ENCODE data around the gene PDCD2L.
"Not testable (repeated sequence)": the region's sequence is repeated elsewhere in the genome, so short reads cannot be mapped to it uniquely, and the experiment has no call there.

The PDCD2L gene

GRCh38 chr19:34380639-34381241, 23.5 kb upstream of the PDCD2L start:
- DNase-seq = no peak

DNA sequence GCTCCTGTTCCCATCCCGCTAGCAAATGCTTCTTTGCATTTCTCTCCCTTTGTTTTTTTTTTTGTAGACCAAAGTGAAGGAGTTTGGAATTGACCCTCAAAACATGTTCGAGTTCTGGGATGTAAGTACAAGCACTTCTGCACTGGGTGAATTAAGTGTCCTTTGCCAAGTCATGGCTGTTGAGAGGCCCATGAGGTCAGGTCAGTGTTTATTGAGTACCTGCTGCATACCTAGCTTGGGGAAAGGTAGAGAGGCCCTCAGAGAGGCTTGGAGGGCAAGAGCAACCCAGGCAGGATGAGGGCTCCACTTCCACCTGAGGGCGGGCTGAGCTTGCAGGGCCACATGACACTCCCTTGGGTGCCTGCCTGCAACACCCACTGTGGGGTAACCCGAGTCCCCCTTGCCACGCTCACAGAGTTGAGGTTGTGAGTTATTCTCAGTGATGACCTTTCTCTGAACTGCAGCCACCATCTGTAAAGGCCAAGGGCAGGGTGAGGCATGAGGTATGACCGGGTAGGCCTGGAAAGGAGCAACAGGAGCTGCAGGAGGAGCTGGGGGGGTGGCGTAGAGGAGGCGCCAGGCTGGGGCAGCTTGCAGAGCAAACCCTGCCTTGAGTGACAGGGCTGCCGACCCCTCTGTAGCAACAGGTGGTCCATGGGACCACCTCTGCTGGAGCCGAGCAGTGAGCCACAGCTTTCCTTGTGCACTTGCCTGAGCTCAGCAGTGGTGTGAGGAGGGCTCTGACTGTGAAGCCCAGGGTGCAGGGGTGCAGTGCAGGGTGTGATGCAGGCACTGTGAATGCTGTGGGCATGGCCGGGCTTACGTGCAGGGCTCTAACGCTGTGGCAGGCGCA, 22.6 kb upstream of the PDCD2L start:
- DNase-seq = no peak

- no peak for DNase-seq
These were observed 21.7 kb upstream of the PDCD2L start for GRCh38 chr19:34382471-34382870.

DNA sequence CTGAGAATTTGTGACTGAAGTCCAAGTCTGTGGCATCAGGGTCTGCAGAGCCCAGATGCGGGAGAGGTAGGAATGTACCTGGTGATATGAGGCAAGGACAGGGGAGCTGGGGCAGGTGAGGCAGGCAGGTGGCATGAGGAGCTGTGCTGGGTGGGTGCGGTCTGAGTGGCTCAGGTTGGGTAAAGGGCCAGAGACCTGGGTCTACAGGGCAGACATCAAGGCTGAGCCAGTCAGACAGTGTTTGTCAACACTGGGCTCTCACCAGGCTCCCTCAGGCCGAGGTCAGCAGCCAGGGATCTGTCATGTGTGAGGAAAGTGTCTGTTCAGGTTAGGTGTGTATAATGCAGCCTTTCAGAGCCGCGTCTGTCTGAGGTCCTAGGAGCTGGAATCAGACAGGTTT, 20.6 kb upstream of the PDCD2L start:
- no peak for DNase-seq

- DNase-seq = no peak
These were observed 17.4 kb upstream of the PDCD2L start for GRCh38 chr19:34386645-34387445.

DNA sequence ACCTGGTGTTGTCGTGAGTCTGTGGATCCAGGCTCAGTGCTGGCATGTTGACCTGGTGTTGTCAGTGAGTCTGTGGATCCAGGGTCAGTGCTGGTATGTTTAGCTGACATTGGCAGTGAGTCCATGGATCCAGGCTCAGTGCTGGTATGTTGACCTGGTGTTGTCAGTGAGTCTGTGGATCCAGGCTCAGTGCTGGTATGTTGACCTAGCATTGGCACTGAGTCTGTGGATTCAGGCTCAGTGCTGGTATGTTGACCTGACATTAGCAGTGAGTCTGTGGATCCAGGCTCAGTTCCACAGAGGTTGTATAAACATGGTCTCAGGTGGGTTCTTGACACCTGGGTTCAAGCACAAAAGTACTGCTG, 16.8 kb upstream of the PDCD2L start:
- no peak for DNase-seq

GRCh38 chr19:34388745-34389144, 15.5 kb upstream of the PDCD2L start:
- not testable (repeated sequence) for DNase-seq

DNA sequence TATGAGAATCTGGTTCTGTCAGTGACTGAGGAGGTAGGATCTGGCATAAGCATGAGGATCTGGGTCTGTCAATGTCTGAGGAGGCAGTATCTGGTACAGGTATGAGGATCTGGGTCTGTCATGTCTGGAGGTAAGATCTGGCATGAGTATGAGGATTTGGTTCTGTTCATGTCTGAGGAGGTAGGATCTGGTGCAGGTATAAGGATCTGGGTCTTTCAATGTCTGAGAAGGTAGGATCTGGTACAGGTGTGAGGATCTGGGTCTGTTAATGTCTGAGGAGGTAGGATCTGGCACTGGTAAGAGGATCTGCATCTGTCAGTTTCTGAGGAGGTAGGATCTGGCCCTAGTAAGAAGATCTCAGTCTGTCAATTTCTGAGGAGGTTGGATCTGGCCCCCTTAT, 12.4 kb upstream of the PDCD2L start:
- DNase-seq = no peak

GRCh38 chr19:34393031-34393430, 11.2 kb upstream of the PDCD2L start:
- no peak for DNase-seq

- DNase-seq = no peak
These were observed 10.6 kb upstream of the PDCD2L start for GRCh38 chr19:34393629-34394028.

- no peak for DNase-seq
These were observed 6.3 kb upstream of the PDCD2L start for GRCh38 chr19:34397853-34398252.

DNA sequence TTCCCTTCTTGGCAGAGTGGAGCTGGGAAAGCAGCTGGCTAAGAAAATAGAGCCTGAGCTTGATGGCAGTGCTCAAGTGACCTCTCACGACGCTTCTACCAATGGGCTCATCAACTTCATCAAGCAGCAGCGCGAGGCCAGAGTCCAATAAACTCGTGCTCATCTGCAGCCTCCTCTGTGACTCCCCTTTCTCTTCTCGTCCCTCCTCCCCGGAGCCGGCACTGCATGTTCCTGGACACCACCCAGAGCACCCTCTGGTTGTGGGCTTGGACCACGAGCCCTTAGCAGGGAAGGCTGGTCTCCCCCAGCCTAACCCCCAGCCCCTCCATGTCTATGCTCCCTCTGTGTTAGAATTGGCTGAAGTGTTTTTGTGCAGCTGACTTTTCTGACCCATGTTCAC, 4.3 kb upstream of the PDCD2L start:
- DNase-seq = no peak

DNA sequence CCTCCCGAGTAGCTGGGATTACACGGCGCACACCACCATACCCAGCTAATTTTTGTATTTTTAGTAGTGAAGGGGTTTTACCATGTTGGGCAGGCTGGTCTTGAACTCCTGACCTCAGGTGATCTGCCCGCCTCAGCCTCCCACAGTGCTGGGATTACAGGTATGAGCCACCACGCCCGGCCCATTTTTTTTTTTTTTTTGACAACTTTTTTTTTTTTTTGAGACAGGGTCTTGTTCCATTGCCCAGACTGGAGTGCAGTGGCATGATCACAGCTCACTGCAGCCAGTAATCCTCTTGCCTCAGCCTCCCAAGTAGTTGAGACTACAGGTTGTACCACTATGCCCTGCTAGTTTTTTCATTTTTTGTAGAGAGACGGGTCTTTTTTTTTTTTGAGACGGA, 3.4 kb upstream of the PDCD2L start:
- DNase-seq = not testable (repeated sequence)

DNA sequence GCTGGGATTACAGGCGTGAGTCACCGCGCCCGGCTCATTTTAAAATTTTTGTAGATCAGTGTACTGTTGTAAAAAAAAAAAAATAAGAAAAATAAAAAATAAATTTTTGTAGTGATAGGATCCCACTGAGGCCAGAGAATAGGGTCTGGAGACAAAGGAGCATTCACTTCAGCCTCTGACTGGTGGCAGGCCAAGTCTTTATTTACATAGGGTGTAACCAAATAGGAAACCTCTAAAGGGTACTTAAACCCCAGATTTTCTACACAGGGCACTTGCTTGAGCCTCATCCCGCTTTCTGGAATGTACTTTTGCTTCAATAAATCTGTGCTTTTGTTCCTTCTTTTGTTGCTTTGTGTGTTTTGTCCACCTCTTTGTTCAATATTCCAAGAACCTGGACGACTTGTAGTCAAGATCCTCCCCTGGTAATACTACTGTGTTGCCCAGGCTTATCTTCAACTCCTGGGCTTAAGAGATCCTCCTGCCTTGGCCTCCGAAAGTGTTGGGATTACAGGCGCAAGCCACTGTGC, 2.1 kb upstream of the PDCD2L start:
- DNase-seq = no peak

DNA sequence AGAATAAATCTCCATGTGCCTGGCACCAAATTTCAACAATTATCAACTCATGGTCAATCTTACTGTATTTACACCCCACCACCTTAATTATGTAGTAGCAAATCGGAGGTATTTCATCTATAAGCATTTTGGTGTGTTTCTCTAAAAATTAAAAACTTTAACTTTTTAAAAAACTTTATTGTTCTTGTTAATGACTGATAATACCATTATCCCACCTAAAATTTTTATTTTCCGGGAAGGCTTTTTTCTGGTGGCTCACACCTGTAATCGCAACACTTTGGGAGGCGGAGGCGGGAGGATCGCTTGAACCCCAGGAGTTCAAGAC, 453 bp upstream of the PDCD2L start:
- DNase-seq = no peak

GRCh38 chr19:34405892-34406660, 1.9 kb downstream of the PDCD2L start:
- no peak for DNase-seq

DNA sequence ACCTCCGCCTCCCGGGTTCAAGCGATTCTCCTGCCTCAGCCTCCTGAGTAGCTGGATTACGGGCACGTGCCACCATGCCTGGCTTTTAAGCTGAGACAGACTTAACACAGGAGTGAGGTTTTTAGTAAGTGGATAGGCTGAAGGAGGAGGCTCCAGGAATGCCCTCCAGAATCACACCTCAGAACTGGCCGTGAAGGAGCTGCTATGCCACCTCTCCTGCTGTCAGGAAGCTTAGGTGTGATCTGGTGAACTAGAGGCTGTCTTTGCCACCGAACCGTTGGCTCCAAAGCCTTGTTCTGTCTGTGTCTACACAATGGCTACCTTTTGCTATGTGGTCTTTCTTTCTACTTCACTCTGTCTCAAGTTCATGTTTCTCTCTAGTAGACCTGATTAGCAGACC, 4.2 kb downstream of the PDCD2L start:
- DNase-seq = no peak

GRCh38 chr19:34409189-34410164, 5.3 kb downstream of the PDCD2L start:
- no peak for DNase-seq

DNA sequence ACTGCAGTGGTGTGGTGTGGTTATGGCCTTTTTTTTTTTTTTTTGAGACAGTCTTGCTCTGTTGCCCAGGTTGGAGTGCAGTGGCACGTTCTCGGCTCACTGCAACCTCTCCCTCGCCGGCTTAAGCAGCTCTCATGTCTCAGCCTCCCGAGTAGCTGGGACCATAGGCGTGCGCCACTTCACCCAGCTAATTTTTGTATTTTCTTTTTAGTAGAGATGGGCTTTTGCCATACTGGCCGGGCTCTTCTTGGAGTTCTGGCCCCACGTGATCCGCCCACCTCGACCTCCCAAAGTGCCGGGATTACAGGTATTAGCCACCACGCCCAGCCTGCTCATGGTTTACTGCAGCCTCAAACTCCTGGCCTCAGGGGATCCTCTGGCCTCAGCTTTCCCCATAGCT, 7.0 kb downstream of the PDCD2L start:
- no peak for DNase-seq

- DNase-seq = peak; percentile 4
These were observed 11.9 kb downstream of the PDCD2L start for GRCh38 chr19:34416021-34416545.

DNA sequence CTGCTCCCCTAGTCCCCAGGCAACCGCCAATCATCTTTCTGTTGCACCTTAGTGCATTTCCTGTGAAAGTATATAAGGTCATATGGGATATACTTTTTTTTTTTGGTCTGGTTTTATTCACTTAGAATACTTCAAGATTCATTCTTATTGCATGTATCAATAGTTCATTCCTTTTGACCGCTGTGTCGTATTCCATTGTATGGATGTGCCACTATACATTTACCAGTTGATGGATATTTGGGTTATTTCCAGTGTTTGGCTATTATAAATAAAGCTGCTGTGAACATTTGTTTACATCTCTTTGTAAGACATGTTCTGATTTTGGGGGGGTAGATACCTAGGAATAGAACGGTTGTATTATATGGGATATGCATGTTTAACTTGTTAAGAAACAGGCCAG, 14.1 kb downstream of the PDCD2L start:
- DNase-seq = no peak
